GM23338 (cell line): ENCODE results near the gene CYP24A1. TPM values are rescaled to one million over a fixed set of nuclear protein-coding genes. Genes with fewer than 3 reads are reported as not detected.

ENCODE experiments used
- ATAC-seq: fragments of 200-7000 bp; cut with Tn5 transposase; 3 replicates; pipeline ENCODE4 v1.9.1; 2020
- DNase-seq: peaks from one replicate; pipeline ENCODE4 v3.0.0-alpha.2; 2015; ENCODE audit warnings: low spot score
- H2AFZ ChIP-seq: fragments of 200-600 bp; sonication (generic); 2 replicates; pipeline ENCODE4 v1.8.0; 2016; ENCODE audit warnings: antibody characterized with exemption, mild to moderate bottlenecking, moderate library complexity
- H3F3A ChIP-seq: fragments of 200-600 bp; sonication (generic); replicated peaks from 2 replicates; pipeline ENCODE4 v1.8.0; 2017; ENCODE audit warnings: antibody characterized with exemption, mixed run types, low read depth
- H3K27ac ChIP-seq: fragments of 200-600 bp; sonication (generic); 2 replicates; pipeline ENCODE4 v1.6.1; 2016; ENCODE audit warnings: low read depth
- H3K27me3 ChIP-seq: fragments of 200-600 bp; sonication (generic); 2 replicates; pipeline ENCODE4 v1.8.0; 2016; ENCODE audit warnings: mild to moderate bottlenecking, mixed run types, moderate library complexity; ENCODE audit not compliant: insufficient read depth
- H3K36me3 ChIP-seq: fragments of 200-600 bp; sonication (generic); 2 replicates; pipeline ENCODE4 v1.8.0; 2016; ENCODE audit warnings: mild to moderate bottlenecking; ENCODE audit not compliant: insufficient read depth
- H3K4me1 ChIP-seq: fragments of 200-600 bp; sonication (generic); 2 replicates; pipeline ENCODE4 v1.8.0; 2016; ENCODE audit warnings: mild to moderate bottlenecking, moderate library complexity; ENCODE audit not compliant: insufficient read depth
- H3K4me2 ChIP-seq: fragments of 200-600 bp; sonication (generic); 2 replicates; pipeline ENCODE4 v1.7.1; 2017; ENCODE audit warnings: mixed run types
- H3K4me3 ChIP-seq: fragments of 200-600 bp; sonication (generic); 2 replicates; pipeline ENCODE4 v1.6.1; 2016; ENCODE audit warnings: mixed run types
- H3K79me2 ChIP-seq: fragments of 200-600 bp; sonication (generic); replicated peaks from 2 replicates; pipeline ENCODE4 v1.8.0; 2017; ENCODE audit warnings: mild to moderate bottlenecking; ENCODE audit not compliant: insufficient read depth
- H3K9me2 ChIP-seq: fragments of 200-600 bp; sonication (generic); 2 replicates; pipeline ENCODE4 v1.8.0; 2017; ENCODE audit not compliant: insufficient read depth
- H4K20me1 ChIP-seq: fragments of 200-600 bp; sonication (generic); replicated peaks from 2 replicates; pipeline ENCODE4 v1.8.0; 2017; ENCODE audit warnings: mild to moderate bottlenecking; ENCODE audit not compliant: insufficient read depth
- H3K27ac Mint-ChIP-seq: 2 replicates; pipeline ENCODE4 v1.8.0; 2020; ENCODE audit warnings: inconsistent platforms, mild to moderate bottlenecking, moderate library complexity, mixed read lengths
- H3K27me3 Mint-ChIP-seq: 3 replicates; pipeline ENCODE4 v1.8.0; 2022; ENCODE audit warnings: low read depth, mild to moderate bottlenecking, moderate library complexity, mixed read lengths, inconsistent platforms; ENCODE audit not compliant: insufficient read depth, poor library complexity
- H3K36me3 Mint-ChIP-seq: 3 replicates; pipeline ENCODE4 v1.8.0; 2021; ENCODE audit warnings: low read depth, mild to moderate bottlenecking, inconsistent platforms, moderate library complexity, mixed read lengths
- H3K4me1 Mint-ChIP-seq: 3 replicates; pipeline ENCODE4 v1.8.0; 2020; ENCODE audit warnings: mild to moderate bottlenecking, inconsistent platforms, mixed read lengths
- H3K4me3 Mint-ChIP-seq: 3 replicates; pipeline ENCODE4 v1.8.0; 2021; ENCODE audit warnings: moderate library complexity, mild to moderate bottlenecking, inconsistent platforms, mixed read lengths
- H3K9me3 Mint-ChIP-seq: 3 replicates; pipeline ENCODE4 v1.8.0; 2020; ENCODE audit warnings: moderate library complexity, mild to moderate bottlenecking, inconsistent platforms, mixed read lengths
- CREB1 ChIP-seq: fragments of 250-450 bp; sonication (Bioruptor Pico); IDR thresholded peaks from 2 replicates; pipeline ENCODE4 v1.5.0; 2020; ENCODE audit warnings: low read depth, mild to moderate bottlenecking, moderate library complexity
- EZH2 ChIP-seq: fragments of 200-600 bp; sonication (generic); IDR thresholded peaks from one replicate; pipeline ENCODE4 v1.8.0; 2017; ENCODE audit warnings: antibody characterized with exemption, mild to moderate bottlenecking, low read depth; ENCODE audit not compliant: unreplicated experiment
- EZH2phosphoT487 ChIP-seq: fragments of 200-600 bp; sonication (generic); IDR thresholded peaks from one replicate; pipeline ENCODE4 v1.8.1; 2018; ENCODE audit warnings: antibody characterized with exemption; ENCODE audit not compliant: unreplicated experiment
- JUNB ChIP-seq: IDR thresholded peaks from one replicate; pipeline ENCODE4 v1.6.1; 2016; ENCODE audit warnings: antibody characterized with exemption; ENCODE audit not compliant: unreplicated experiment
- NANOG ChIP-seq: IDR thresholded peaks from 2 replicates; pipeline ENCODE4 v1.6.1; 2016; ENCODE audit warnings: antibody characterized with exemption, borderline replicate concordance
- POLR2AphosphoS5 ChIP-seq: IDR thresholded peaks from 2 replicates; pipeline ENCODE4 v1.6.1; 2016; ENCODE audit warnings: antibody characterized with exemption, low read depth
- STAT1 ChIP-seq: IDR thresholded peaks from one replicate; pipeline ENCODE4 v1.6.1; 2016; ENCODE audit warnings: antibody characterized with exemption; ENCODE audit not compliant: unreplicated experiment
- ZNF114 ChIP-seq: fragments of 250-450 bp; sonication (Bioruptor Pico); IDR thresholded peaks from 2 replicates; pipeline ENCODE4 v1.5.0; 2020; ENCODE audit warnings: mild to moderate bottlenecking, moderate library complexity
- ZNF331 ChIP-seq: fragments of 250-450 bp; sonication (Bioruptor Pico); IDR thresholded peaks from 2 replicates; pipeline ENCODE4 v1.5.0; 2020; ENCODE audit warnings: low read depth, mild to moderate bottlenecking, moderate library complexity
- polyA plus RNA-seq: library from polyadenylated mRNA; unstranded; fragments of >200 nt; fragmentation: Nextera tagmentation; extraction: Ambion mirVana; gene quantifications from 2 replicates; pipeline ENCODE4 v1.2.1, GENCODE V29; 2016
- total RNA-seq: library from RNA; depleted of rRNA; stranded (reverse); fragments of >200 nt; shearing (Covaris generic); gene quantifications from 2 replicates; pipeline ENCODE4 v1.2.3, GENCODE V29; 2014
- TF ChIP-seq, protein P1 (sequence below), 2 experiments: fragments of 200-600 bp in 1 of 2; sonication (generic) in 1 of 2; conservative IDR thresholded peaks; 2 replicates each; pipeline versions ENCODE4 v1.5.1 to v1.6.1; 2016 to 2017; ENCODE audit warnings: antibody characterized with exemption in 2 of 2, low read depth in 2 of 2, mild to moderate bottlenecking in 2 of 2, moderate library complexity in 1 of 2
- TF ChIP-seq, protein P2 (sequence below): IDR thresholded peaks from one replicate; pipeline ENCODE4 v1.6.1; 2018; ENCODE audit warnings: antibody characterized with exemption; ENCODE audit not compliant: unreplicated experiment
- TF ChIP-seq, protein P3 (sequence below): IDR thresholded peaks from 2 replicates; pipeline ENCODE4 v1.6.1; 2016; ENCODE audit warnings: antibody characterized with exemption
- TF ChIP-seq, protein P4 (sequence below): fragments of 250-450 bp; sonication (Bioruptor Pico); IDR thresholded peaks from 2 replicates; pipeline ENCODE4 v1.5.0; 2020; ENCODE audit warnings: mild to moderate bottlenecking, moderate library complexity

The CYP24A1 gene
- total and polyA plus RNA-seq, 2 experiments from 2014 or later: 0.10 TPM; not detected in 1

DNA sequence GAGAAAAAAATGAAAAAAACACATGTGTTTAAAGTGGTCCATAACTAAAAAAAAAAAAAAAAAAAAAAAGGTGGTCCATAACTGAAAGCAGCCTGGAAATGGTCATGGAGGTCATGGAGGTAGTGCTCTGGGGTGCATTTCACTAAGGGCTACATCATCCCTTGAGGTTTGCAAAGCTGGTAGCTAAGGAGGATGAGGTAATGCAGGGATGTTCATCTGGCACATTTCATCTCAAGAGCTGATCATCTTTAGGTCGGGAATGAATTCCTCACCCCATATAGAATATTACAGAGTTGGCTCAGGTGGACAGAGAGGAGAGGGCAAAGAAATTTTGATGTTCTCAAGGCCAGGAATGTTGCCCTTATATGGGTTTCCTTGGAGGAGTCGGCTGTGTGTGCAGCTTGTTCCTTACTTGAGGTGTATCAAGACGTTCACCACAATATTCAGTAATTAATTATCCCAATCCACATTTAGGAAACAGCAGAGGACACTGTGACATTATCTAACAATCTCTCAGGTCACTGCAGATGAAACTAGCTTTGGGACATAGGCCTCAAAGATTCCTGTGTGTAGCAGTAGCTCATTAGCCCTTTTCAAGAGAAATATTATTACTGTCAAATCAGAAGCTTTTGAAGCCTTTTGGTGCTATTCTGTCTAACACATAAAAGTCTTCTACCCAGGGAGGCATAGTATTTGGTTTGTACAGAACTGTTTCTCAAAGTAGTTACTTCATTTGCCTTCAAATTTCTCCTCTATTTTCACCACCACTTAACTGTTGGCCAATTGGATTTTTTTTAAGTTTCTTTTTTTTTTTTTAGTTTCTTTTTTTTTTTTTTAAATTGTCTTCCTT, 46.8 kb downstream of the CYP24A1 start:
- Mint-ChIP-seq H3K27me3 (peaks cover 3% of the 10 kb centered on the region), H3K9me3 (no peaks in the 10 kb centered on the region), H3K27ac (no peak overlapping the region), H3K4me1 (peaks cover 12% of the 10 kb centered on the region), H3K36me3 (no peaks in the 10 kb centered on the region), H3K4me3 (no peak overlapping the region)
- no peaks in the 10 kb centered on the region for H4K20me1 ChIP-seq
- no peak overlapping the region for H2AFZ ChIP-seq
- ATAC-seq (no peak), DNase-seq (no peak)
- H3K36me3 ChIP-seq: no peaks in the 10 kb centered on the region
- TF ChIP-seq, protein P1, sequence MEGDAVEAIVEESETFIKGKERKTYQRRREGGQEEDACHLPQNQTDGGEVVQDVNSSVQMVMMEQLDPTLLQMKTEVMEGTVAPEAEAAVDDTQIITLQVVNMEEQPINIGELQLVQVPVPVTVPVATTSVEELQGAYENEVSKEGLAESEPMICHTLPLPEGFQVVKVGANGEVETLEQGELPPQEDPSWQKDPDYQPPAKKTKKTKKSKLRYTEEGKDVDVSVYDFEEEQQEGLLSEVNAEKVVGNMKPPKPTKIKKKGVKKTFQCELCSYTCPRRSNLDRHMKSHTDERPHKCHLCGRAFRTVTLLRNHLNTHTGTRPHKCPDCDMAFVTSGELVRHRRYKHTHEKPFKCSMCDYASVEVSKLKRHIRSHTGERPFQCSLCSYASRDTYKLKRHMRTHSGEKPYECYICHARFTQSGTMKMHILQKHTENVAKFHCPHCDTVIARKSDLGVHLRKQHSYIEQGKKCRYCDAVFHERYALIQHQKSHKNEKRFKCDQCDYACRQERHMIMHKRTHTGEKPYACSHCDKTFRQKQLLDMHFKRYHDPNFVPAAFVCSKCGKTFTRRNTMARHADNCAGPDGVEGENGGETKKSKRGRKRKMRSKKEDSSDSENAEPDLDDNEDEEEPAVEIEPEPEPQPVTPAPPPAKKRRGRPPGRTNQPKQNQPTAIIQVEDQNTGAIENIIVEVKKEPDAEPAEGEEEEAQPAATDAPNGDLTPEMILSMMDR (conservative IDR thresholded peaks at IDR 0.05; ENCODE audit: low read depth in 2 of 2): no peak
- no peak for TF ChIP-seq JUNB
- TF ChIP-seq ZNF331 (CRISPR knock-in tag): no peak
- TF ChIP-seq, protein P2, sequence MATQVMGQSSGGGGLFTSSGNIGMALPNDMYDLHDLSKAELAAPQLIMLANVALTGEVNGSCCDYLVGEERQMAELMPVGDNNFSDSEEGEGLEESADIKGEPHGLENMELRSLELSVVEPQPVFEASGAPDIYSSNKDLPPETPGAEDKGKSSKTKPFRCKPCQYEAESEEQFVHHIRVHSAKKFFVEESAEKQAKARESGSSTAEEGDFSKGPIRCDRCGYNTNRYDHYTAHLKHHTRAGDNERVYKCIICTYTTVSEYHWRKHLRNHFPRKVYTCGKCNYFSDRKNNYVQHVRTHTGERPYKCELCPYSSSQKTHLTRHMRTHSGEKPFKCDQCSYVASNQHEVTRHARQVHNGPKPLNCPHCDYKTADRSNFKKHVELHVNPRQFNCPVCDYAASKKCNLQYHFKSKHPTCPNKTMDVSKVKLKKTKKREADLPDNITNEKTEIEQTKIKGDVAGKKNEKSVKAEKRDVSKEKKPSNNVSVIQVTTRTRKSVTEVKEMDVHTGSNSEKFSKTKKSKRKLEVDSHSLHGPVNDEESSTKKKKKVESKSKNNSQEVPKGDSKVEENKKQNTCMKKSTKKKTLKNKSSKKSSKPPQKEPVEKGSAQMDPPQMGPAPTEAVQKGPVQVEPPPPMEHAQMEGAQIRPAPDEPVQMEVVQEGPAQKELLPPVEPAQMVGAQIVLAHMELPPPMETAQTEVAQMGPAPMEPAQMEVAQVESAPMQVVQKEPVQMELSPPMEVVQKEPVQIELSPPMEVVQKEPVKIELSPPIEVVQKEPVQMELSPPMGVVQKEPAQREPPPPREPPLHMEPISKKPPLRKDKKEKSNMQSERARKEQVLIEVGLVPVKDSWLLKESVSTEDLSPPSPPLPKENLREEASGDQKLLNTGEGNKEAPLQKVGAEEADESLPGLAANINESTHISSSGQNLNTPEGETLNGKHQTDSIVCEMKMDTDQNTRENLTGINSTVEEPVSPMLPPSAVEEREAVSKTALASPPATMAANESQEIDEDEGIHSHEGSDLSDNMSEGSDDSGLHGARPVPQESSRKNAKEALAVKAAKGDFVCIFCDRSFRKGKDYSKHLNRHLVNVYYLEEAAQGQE: no peak
- TF ChIP-seq ZNF114: no peak
- no peak for TF ChIP-seq NANOG
- TF ChIP-seq, protein P3, sequence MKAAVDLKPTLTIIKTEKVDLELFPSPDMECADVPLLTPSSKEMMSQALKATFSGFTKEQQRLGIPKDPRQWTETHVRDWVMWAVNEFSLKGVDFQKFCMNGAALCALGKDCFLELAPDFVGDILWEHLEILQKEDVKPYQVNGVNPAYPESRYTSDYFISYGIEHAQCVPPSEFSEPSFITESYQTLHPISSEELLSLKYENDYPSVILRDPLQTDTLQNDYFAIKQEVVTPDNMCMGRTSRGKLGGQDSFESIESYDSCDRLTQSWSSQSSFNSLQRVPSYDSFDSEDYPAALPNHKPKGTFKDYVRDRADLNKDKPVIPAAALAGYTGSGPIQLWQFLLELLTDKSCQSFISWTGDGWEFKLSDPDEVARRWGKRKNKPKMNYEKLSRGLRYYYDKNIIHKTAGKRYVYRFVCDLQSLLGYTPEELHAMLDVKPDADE: no peak
- TF ChIP-seq STAT1: no peak
- no peak for TF ChIP-seq EZH2phosphoT487
- no peak for TF ChIP-seq EZH2
- TF ChIP-seq POLR2AphosphoS5: no peak
- TF ChIP-seq CREB1 (CRISPR knock-in tag): no peak
- TF ChIP-seq, protein P4, sequence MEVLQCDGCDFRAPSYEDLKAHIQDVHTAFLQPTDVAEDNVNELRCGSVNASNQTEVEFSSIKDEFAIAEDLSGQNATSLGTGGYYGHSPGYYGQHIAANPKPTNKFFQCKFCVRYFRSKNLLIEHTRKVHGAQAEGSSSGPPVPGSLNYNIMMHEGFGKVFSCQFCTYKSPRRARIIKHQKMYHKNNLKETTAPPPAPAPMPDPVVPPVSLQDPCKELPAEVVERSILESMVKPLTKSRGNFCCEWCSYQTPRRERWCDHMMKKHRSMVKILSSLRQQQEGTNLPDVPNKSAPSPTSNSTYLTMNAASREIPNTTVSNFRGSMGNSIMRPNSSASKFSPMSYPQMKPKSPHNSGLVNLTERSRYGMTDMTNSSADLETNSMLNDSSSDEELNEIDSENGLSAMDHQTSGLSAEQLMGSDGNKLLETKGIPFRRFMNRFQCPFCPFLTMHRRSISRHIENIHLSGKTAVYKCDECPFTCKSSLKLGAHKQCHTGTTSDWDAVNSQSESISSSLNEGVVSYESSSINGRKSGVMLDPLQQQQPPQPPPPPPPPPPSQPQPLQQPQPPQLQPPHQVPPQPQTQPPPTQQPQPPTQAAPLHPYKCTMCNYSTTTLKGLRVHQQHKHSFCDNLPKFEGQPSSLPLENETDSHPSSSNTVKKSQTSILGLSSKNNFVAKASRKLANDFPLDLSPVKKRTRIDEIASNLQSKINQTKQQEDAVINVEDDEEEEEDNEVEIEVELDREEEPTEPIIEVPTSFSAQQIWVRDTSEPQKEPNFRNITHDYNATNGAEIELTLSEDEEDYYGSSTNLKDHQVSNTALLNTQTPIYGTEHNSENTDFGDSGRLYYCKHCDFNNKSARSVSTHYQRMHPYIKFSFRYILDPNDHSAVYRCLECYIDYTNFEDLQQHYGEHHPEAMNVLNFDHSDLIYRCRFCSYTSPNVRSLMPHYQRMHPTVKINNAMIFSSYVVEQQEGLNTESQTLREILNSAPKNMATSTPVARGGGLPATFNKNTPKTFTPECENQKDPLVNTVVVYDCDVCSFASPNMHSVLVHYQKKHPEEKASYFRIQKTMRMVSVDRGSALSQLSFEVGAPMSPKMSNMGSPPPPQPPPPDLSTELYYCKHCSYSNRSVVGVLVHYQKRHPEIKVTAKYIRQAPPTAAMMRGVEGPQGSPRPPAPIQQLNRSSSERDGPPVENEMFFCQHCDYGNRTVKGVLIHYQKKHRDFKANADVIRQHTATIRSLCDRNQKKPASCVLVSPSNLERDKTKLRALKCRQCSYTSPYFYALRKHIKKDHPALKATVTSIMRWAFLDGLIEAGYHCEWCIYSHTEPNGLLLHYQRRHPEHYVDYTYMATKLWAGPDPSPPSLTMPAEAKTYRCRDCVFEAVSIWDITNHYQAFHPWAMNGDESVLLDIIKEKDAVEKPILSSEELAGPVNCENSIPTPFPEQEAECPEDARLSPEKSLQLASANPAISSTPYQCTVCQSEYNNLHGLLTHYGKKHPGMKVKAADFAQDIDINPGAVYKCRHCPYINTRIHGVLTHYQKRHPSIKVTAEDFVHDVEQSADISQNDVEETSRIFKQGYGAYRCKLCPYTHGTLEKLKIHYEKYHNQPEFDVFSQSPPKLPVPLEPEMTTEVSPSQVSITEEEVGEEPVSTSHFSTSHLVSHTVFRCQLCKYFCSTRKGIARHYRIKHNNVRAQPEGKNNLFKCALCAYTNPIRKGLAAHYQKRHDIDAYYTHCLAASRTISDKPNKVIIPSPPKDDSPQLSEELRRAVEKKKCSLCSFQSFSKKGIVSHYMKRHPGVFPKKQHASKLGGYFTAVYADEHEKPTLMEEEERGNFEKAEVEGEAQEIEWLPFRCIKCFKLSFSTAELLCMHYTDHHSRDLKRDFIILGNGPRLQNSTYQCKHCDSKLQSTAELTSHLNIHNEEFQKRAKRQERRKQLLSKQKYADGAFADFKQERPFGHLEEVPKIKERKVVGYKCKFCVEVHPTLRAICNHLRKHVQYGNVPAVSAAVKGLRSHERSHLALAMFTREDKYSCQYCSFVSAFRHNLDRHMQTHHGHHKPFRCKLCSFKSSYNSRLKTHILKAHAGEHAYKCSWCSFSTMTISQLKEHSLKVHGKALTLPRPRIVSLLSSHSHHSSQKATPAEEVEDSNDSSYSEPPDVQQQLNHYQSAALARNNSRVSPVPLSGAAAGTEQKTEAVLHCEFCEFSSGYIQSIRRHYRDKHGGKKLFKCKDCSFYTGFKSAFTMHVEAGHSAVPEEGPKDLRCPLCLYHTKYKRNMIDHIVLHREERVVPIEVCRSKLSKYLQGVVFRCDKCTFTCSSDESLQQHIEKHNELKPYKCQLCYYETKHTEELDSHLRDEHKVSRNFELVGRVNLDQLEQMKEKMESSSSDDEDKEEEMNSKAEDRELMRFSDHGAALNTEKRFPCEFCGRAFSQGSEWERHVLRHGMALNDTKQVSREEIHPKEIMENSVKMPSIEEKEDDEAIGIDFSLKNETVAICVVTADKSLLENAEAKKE: no peak
- no peak overlapping the region for H3K4me2 ChIP-seq
- H3K27ac ChIP-seq: no peak overlapping the region
- no peaks in the 10 kb centered on the region for H3K9me2 ChIP-seq
- H3F3A ChIP-seq: no peaks in the 10 kb centered on the region
- no peaks in the 10 kb centered on the region for H3K79me2 ChIP-seq
- no peak overlapping the region for H3K4me3 ChIP-seq
- H3K4me1 ChIP-seq: no peaks in the 10 kb centered on the region; the same call in 1 of the 2 replicates
- H3K27me3 ChIP-seq: no peaks in the 10 kb centered on the region
